Ishikawa (cell line): ENCODE data around the gene SF3A1.

Experiments
- CEBPB ChIP-seq: IDR thresholded peaks from 2 replicates; pipeline ENCODE4 v1.6.1; 2012
- CREB1 ChIP-seq: IDR thresholded peaks from 2 replicates; pipeline ENCODE4 v1.6.1; 2012; ENCODE audit warnings: low read depth
- EGR1 ChIP-seq: IDR thresholded peaks from 2 replicates; pipeline ENCODE4 v1.6.1; 2012
- EP300 ChIP-seq: IDR thresholded peaks from 2 replicates; pipeline ENCODE4 v1.6.1; 2012; ENCODE audit warnings: borderline replicate concordance
- FOXM1 ChIP-seq: IDR thresholded peaks from 2 replicates; pipeline ENCODE4 v1.6.1; 2012; ENCODE audit warnings: low read depth, borderline replicate concordance
- MAX ChIP-seq: IDR thresholded peaks from 2 replicates; pipeline ENCODE4 v1.6.1; 2012
- RAD21 ChIP-seq: IDR thresholded peaks from 2 replicates; pipeline ENCODE4 v1.6.1; 2012; ENCODE audit warnings: low read depth
- TAF1 ChIP-seq: IDR thresholded peaks from 2 replicates; pipeline ENCODE4 v1.6.1; 2012; ENCODE audit warnings: low read depth, mild to moderate bottlenecking
- TCF12 ChIP-seq: IDR thresholded peaks from 2 replicates; pipeline ENCODE4 v1.6.1; 2012; ENCODE audit warnings: low read depth
- TEAD4 ChIP-seq: IDR thresholded peaks from 2 replicates; pipeline ENCODE4 v1.6.1; 2012
- USF1 ChIP-seq: IDR thresholded peaks from 2 replicates; pipeline ENCODE4 v1.6.1; 2012
- YY1 ChIP-seq: IDR thresholded peaks from 2 replicates; pipeline ENCODE4 v1.6.1; 2012; ENCODE audit warnings: low read depth
- ZBTB7A ChIP-seq: IDR thresholded peaks from 2 replicates; pipeline ENCODE4 v1.6.1; 2012; ENCODE audit warnings: low read depth
- TF ChIP-seq, protein P1 (sequence below): IDR thresholded peaks from 2 replicates; pipeline ENCODE4 v1.6.1; 2012; ENCODE audit warnings: low read depth, mild to moderate bottlenecking

Gene SF3A1

DNA sequence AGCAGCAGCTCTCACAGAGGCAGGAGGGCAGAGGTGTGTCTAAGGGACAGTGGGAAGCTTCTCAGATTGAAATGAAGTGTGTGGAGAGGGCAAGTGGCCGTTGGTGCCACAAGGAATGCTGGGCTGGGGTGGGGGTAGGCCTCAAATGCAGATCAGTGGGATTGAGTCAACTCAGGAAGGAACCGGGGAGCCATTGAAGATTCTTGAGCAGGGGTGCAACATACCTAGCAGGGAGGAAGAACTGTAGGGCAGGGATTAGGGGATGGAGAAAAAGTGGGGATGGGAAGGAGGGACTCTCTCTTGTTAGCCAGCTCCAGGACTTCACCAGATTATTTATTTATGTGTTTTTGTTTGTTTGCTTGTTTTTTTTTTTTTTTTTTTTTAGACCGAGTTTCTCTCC lies 37.2 kb upstream of the SF3A1 start:
- TF ChIP-seq TEAD4 (no peak), YY1 (no peak), TCF12 (no peak), ZBTB7A (no peak), FOXM1 (no peak), EP300 (no peak), USF1 (no peak), EGR1 (no peak)
- TF ChIP-seq, protein P1, sequence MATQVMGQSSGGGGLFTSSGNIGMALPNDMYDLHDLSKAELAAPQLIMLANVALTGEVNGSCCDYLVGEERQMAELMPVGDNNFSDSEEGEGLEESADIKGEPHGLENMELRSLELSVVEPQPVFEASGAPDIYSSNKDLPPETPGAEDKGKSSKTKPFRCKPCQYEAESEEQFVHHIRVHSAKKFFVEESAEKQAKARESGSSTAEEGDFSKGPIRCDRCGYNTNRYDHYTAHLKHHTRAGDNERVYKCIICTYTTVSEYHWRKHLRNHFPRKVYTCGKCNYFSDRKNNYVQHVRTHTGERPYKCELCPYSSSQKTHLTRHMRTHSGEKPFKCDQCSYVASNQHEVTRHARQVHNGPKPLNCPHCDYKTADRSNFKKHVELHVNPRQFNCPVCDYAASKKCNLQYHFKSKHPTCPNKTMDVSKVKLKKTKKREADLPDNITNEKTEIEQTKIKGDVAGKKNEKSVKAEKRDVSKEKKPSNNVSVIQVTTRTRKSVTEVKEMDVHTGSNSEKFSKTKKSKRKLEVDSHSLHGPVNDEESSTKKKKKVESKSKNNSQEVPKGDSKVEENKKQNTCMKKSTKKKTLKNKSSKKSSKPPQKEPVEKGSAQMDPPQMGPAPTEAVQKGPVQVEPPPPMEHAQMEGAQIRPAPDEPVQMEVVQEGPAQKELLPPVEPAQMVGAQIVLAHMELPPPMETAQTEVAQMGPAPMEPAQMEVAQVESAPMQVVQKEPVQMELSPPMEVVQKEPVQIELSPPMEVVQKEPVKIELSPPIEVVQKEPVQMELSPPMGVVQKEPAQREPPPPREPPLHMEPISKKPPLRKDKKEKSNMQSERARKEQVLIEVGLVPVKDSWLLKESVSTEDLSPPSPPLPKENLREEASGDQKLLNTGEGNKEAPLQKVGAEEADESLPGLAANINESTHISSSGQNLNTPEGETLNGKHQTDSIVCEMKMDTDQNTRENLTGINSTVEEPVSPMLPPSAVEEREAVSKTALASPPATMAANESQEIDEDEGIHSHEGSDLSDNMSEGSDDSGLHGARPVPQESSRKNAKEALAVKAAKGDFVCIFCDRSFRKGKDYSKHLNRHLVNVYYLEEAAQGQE = no peak

DNA sequence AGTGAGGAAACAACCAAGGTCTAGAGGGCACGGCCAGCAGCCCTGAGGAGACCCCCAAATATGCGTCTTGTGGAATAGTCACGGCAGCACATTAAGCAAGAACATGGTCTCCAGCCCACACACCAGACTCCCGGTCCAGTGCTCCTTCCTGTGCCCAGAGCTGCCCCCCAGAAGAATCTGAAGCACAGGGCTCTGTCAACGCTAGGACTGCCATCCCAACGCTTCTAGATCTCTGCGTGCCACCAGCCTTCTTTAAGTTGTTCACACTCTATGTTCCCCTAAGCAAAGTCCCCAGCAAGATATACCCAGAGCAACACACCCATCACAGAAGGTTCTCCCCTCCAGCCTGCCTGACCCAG lies 36.6 kb upstream of the SF3A1 start:
- TF ChIP-seq TCF12 (0 out of 2 replicates have a peak, but pooled peaks have one; percentile 15), MAX (0 out of 2 replicates have a peak, but pooled peaks have one; percentile 6), EGR1 (no peak)

DNA sequence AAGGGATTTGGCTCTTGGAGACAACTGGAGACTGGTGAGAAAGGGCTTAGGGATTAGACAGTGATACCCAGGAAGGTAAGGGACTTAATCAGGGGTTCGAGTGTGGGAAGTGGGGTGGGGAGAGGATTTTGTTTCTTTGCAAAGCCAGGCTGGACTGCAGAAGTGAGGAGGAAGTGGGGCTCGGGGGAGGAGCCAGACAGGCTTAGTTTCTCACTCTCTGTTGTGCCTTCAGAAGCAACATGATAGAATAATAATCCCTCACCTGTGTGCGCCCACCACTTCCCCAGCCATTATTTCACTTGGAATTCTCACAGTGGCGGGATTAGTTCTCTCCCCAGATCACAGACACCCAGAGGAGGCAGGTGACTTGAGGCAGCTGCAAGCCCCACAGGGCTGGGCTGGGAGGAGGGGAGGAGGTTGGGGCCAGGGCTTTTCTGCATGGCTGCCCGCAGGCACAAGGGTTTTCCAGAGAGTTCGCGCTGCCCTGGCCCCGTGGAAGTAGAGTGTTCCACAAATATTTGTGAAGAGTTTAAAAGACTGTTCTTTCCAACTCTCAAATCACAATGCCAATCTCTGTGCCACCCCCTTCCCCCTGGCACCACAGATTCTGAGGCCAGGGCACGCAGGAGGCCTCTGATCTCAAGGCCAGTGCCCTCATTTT lies 36.1 kb upstream of the SF3A1 start:
- TF ChIP-seq CREB1 (no peak), TCF12 (no peak), MAX (0 out of 2 replicates have a peak, but pooled peaks have one; percentile 4)

- TF ChIP-seq RAD21 = peak; percentile 92
- peak; percentile 51; the same call in 1 of the 2 replicates for TF ChIP-seq MAX
- no peak for TF ChIP-seq CREB1
- peak; percentile 21; the same call in 1 of the 2 replicates for TF ChIP-seq USF1
- TF ChIP-seq TEAD4 = peak; percentile 53; the same call in 1 of the 2 replicates
These were observed 34.4 kb upstream of the SF3A1 start for GRCh38 chr22:30390974-30391691.

DNA sequence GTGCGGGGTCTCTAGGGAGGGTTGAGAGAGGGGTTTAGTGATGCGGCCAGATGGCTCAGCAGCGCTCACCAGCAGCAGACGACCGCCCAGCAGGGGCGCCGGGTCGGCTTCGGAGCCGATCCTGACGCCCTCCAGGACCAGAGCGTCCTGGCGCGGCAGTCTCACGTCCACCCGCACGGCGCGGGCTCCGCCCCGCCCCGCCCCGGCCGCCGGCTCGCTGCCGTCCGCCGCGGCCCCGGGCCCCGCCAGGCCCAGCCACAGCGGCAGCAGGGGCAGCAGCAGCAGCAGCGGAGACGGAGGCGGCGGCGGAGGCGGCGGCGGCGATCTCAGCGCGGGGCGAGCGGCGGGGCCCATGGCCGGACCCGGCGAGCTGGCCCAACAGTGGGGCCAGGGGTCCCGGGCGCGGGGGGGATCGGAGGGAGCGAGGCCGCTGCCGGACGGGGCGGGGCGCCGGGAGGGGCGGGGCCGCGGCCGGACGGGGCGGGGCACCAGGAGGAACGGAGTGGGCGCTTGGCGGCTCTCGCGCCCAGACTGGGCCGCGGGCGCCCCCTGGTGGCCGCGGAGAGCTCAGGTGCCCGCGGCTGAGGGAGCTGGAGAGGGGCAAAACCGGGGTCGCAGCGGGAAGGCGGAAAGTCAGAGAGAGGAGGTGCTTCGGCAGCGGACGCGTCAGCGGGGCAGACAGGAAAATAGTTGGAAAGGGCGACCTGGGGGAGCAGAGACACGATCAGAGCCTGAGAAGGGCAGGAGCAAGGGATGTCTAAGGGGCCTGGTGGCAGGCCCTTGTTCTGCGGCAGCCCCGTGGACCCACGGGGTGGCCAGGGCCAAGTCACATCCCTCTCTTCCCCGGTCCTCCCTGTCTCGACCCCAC lies 30.5 kb upstream of the SF3A1 start, which contains the start of gene RNF215:
Gene RNF215, minus strand, starts transcription at position 452 of the 868 bp plus-strand sequence. Its CDS starts 98 bp downstream, at position 354.
- TF ChIP-seq, protein P1 = no peak
- no peak for TF ChIP-seq EP300
- no peak for TF ChIP-seq CEBPB
- peak; percentile 98 for TF ChIP-seq ZBTB7A
- TF ChIP-seq RAD21 = peak; percentile 73
- TF ChIP-seq CREB1 = no peak
- TF ChIP-seq MAX = no peak
- TF ChIP-seq TCF12 = no peak
- peak; percentile 19; the same call in 1 of the 2 replicates for TF ChIP-seq TAF1
- 0 out of 2 replicates have a peak, but pooled peaks have one; percentile 12 for TF ChIP-seq YY1
